GM21367 (cell line): ENCODE measurements around the gene VOPP1.
"Not testable (repeated sequence)": the region's sequence is repeated elsewhere in the genome, so short reads cannot be mapped to it uniquely, and the experiment has no call there.

Source experiments
- ATAC-seq: cut with Tn5 transposase; IDR thresholded peaks from one replicate; pipeline ENCODE4 v1.9.1; 2021; ENCODE audit not compliant: unreplicated experiment

VOPP1 gene

GRCh38 chr7:55514546-55515265 lies 57.6 kb downstream of the VOPP1 start:
- ATAC-seq: no peak

GRCh38 chr7:55513868-55514267 lies 58.4 kb downstream of the VOPP1 start:
- no peak for ATAC-seq

DNA sequence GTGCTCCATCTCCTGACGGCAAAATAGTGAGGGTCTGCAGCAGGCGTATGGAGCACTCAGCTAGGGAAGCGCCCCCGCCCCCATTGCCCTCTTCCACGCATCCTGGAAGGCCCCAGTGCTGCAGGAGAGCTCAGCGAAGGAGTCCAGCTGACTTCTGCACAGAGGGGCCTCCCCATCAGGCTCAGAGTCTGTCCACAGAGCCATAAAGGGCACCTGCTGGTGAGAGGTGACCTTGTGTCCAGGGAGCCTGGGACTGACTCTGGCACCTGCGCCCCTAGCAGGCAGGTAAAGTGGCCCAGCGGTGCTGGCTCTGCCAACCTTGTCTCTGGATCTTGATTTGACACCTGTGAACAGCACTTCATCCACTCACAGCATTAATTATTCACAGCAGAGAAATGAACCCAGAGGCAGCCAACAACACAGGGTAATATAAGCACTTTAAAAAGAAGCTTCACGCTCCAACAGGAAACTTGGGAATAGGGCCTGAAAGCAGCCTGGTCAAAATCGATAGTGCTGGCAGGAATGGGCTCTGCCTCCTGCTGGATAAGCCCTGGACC lies 59.6 kb downstream of the VOPP1 start:
- no peak for ATAC-seq

DNA sequence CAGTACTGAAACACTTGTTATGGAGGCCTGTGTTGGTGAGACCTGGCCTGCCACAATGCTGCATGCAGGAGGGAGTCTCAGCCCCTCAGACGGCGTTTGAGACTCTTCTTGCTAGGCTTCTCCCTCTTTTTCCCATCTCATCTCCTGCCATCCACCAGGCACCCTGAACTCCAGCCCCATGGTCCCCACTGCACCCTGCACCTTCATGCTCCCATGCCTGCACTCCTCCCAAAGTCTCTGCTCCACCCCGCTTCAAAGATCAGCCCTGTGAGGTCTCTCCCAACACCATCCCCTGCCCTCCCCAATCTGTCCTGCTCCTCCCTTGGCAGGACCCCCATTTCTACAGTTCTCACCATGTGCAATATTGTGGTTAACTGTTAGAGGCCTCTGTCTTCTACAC lies 61.7 kb downstream of the VOPP1 start:
- ATAC-seq: no peak

DNA sequence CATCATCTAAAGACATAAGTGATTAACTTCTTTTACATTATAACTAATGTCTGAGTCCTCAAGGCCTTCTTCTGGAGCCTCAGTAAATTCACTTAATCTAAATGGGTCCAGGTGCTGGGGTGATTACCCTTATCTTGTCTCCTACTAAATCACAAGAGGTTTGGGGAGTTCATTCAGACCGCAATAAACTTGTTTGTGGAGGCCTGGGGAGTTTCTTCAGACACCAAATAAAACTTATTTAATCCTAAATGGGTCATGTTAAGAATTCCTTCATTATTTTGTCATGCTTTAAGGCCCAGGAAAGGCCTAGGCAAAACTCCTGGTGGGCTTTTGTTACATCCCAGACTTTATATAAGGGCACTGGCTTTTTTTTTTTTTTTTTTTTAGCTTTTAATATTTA lies 62.1 kb downstream of the VOPP1 start:
- ATAC-seq: not testable (repeated sequence)

DNA sequence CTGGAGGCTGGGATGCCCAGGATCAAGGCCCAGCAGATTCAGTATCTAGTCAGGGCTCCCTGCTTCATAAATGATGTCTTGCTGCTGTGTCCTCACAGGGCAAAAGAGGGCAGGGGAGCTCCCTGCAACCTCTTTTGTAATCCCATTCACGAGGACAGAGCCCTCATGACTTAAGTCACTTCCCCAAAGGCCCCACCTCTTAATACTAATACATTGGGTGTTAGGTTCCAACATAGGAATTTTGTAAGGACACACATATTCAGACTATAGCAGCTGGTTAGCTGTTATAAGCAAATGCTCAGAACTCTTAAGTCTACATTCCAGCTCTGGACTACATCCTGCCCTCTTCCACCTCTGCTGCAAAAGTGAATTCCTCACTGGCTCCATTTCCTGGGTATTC lies 63.0 kb downstream of the VOPP1 start:
- ATAC-seq: no peak

DNA sequence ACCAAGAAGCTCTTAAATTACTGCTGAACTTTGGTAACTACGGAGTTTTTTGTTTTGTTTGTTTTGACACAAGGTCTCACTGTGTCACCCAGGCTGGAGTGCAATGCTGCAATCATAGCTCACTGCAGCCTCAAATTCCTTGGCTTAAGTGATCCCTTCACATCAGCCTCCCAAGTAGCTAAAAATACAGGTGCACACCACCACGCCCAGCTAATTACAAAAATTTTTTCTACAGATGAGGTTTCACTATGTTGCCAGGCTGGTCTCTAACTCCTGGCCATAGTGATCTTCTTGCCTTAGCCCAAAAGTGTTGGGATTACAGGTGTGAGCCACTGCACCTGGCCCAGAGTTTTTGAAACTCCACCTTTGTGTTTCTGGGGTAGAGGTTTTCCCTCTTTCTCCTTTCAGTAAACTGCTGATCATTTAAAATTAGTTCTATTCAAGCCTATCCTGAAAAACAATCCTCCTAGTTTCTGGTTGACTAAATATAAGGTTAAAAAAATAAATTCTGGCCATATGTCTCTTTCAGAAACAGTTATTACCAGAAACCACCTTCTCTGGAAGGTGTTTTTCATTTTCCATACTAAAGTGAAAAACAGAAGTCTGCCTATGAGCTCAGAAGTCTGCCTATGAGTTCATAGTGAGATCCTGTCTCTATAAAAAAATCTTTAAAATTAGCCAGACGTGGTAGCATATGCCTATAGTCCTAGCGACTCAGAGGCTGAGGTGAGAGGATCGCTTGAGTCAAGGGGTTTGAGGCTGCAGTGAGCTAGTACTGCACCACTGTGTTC lies 63.9 kb downstream of the VOPP1 start:
- ATAC-seq: peak; percentile 63

GRCh38 chr7:55507743-55508142 lies 64.6 kb downstream of the VOPP1 start:
- no peak for ATAC-seq

DNA sequence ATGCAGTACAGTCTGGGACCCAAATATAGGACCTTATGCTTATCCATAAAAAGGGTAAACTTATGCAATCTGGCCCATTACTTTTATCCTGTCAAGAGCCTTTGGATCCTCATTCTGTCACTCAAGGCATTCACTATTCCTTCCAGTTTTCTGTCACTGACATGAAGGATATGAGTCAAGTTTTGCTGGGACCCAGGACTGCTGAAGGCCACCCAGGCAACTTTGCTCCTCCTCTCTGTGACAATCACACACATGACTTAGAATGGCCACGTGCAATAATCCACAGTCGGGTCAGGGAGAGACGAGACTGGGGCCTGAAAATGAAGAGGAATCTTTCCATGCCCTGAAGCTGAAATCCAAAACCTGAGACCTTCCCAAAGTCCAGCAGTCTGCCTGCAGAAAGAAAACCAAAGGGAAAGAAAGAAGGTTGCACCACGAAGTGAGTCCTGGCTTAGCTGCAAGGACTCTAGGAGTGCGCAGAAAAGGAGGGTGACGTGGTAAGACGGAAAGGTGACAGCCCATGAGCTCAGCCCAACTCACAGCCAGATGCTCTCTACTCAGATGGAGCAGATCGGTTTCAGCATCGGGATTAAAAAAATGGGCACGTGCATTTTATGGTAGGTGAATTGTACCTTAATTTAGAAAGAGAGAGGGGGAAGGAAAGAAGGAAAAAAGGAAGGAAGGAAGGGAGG lies 67.2 kb downstream of the VOPP1 start:
- no peak for ATAC-seq

GRCh38 chr7:55504093-55504859 lies 68.0 kb downstream of the VOPP1 start:
- no peak for ATAC-seq

DNA sequence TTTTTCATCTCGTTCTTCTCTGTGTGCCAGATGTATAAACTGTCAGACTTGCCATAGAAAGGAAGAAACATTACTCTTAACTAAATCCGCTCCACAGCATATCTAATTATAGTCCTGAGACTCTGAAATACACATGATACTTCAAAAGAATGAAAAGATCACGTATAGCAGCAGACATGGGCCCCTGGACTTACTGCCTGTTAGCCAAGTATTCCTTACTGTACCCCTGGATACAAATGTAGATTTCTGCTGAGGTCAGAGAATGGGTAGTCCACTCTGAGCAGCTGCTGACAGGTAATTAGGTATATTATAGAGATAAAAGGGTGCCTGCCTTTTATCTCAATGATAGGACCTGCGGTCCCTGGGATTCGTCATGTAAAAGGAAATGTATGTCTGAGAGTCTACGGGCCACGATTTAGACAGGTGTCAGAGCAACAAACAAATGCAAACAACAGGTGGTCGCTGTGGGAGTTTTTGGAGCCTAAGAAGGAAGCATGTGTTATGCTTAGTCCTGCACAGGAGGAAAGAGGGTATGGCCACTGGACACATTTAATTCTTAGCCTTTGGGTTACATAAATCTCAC lies 69.4 kb downstream of the VOPP1 start:
- ATAC-seq: no peak

DNA sequence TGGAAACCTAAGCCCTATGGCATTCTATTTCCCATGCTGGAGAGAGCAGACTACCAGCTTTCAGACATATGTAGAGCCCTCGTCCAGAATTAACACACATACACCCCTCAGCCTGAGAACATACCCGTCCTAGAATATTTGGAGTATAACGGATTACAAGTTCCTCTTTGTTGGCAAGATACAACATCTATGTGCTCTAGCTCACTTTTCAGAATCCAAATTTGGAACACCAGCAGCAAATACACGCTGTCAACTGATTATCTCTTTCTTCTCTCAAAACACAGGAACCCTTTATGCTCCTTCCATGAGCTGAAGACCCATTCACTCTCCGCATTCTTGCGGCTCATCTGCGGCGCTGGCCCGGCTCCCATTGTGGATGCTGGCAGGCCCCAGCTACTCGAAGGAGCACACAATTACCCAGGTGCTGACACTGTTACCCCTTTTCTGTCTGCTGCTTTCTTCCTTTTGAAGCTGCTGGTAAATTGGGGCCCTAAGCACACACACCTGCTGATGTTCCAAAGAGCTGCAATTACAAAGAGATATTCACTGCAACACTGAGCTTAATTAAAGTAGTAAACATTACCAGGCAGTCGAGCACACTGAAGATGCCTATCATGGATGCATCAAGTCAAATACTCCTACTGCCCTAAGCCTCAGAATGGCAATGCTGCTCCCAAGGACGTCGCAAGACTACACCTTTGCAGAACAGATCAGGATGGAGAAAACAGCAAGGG lies 70.0 kb downstream of the VOPP1 start:
- ATAC-seq: no peak

DNA sequence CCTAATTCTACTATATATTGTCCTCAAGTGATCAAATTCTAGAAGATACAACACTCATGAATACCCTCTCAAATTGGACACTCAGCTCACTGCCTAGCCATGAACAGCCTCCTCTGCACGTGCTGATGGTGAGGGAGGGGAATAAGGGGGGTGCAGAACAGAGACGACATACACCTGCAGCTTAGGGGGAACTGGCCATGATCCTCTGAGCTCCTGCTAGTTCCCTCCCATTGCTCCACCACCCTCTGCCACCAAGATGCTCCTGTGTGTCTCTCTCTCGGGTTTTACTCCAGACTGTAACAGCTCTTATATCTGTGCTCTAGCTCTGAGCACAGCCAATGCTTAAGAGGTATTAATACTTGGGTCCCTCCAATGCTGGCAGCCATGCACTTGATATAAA lies 70.7 kb downstream of the VOPP1 start:
- no peak for ATAC-seq

- no peak for ATAC-seq
Measured at GRCh38 chr7:55500117-55500756, 72.1 kb downstream of the VOPP1 start.

GRCh38 chr7:55499591-55499990 lies 72.7 kb downstream of the VOPP1 start:
- no peak for ATAC-seq

DNA sequence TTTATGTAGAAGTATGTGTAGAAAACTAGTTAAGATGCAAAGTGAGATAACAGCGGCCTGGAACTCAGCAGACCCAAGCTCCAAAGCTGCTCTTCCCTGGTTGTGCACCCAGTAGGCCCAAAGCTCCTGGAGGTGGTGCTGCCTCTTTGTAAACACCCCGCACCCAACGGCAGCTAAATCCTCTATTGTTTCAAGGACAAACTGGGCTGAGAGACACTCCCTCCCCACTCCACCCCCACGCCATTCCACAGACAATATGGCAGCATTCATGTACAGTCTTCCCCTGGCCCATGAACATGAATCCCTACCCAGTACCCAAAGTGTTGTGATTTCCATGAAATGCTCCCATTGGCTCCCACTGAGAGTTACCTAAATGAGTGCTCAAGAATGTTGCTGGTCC lies 73.5 kb downstream of the VOPP1 start:
- no peak for ATAC-seq

GRCh38 chr7:55498142-55498541 lies 74.2 kb downstream of the VOPP1 start:
- ATAC-seq: no peak

- ATAC-seq: no peak
Measured at GRCh38 chr7:55497521-55497920, 74.8 kb downstream of the VOPP1 start.

- ATAC-seq: no peak
Measured at GRCh38 chr7:55496906-55497305, 75.4 kb downstream of the VOPP1 start.
